ENCODE measurements around the gene SNAP23. TPM values are rescaled to one million over a fixed set of nuclear protein-coding genes. Genes with fewer than 3 reads are reported as not detected.

Gene SNAP23
- total RNA-seq, 4 donors from 2014 or later = 19.9 to 102 (median 70.7) TPM

DNA sequence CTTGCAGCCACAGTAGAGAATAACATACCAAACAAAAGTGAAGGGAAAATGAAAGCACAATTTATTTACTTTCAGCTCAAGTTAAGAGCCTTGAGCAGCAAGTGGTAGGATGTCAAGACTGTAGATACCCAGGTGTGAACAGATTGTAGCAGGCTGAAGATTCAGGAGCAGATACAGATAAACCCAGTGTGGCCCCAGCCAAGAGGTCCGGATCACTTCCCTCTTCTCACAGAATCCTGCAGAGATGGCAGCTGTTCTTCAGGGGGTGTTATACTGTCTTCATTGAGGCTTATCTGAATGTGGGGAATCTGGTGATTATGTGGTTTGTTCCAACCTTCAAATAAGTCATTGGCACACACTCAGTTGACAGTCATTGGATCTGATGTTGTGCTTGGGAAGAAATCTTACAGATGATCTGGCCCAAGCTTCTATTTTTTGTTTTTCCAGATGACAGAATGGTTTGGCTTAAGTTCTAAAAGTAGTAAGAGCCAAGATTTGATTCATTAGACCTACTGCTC lies 82.1 kb downstream of the SNAP23 start:
- intact Hi-C loops (cut with DNase I; ENCODE audit: low total_unique reads) = no loop called here
- Histone ChIP-seq H3K4me1 (peaks cover 19 to 50% (median 37%) of the 10 kb centered on the region in 4 donors), H3K4me3 (no peak overlapping the region), H3K27me3 (peaks cover 7% of the 10 kb centered on the region), H3K9me3 (no peaks in the 10 kb centered on the region), H3K27ac (peak overlapping the region; percentile 87 to 95 (median 88)), H3K36me3 (no peaks in the 10 kb centered on the region)
- no peak for DNase-seq
- in situ Hi-C loops (cut with MboI; ENCODE audit: low pct_ligation_motif_present in 1 of 4, low pct_unique_long_range_greater_than_20kb in 1 of 4, low sequenced_read_pairs in 3 of 4) = no loop called here
- WGBS, 2 donors (ENCODE audit: low coverage in 1 of 2) = 25 to 67% methylated on average over 1 of the region's 1 CpG
- TF ChIP-seq POLR2AphosphoS5 (IDR thresholded peaks at IDR 0.05) (no peak), POLR2A (IDR thresholded peaks at IDR 0.05) (no peak)

DNA sequence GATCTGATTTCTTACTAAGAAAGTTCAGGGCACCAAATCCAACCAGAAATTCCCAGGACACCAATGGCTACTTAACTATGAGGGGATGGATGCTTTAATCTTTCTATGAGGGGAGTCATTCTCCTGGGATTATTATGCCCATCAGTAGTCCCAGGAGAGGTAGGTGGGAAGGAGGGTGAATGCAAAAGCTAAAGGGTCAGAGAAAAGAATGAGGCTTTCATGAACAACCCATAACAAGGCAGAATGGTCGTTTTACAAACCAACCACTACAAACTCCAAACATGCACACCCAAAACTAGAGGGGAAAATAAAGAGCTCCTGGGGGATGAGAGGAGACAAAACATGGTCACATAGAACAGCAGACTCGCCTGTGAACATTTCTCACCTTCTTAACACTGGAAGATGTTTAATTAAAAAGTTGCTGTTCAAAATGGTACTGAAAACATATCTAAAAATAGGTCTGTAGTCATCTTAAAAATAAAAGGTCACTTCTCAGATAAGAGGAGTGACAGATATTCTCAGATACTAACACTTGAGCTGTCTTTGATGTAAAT lies 83.6 kb downstream of the SNAP23 start:
- no peaks in the 10 kb centered on the region for H3K36me3 ChIP-seq
- intact Hi-C loops (cut with DNase I; ENCODE audit: low total_unique reads) (no loop called here), in situ Hi-C loops (cut with MboI; ENCODE audit: low pct_ligation_motif_present in 1 of 4, low pct_unique_long_range_greater_than_20kb in 1 of 4, low sequenced_read_pairs in 3 of 4) (no loop called here)
- peaks cover 7% of the 10 kb centered on the region for H3K27me3 ChIP-seq
- no peak overlapping the region for H3K27ac ChIP-seq
- DNase-seq = no peak
- TF ChIP-seq POLR2A (IDR thresholded peaks at IDR 0.05) (no peak), EP300 (IDR thresholded peaks at IDR 0.05; ENCODE audit: low read depth) (no peak), POLR2AphosphoS5 (IDR thresholded peaks at IDR 0.05) (no peak)
- TF ChIP-seq, protein P1, sequence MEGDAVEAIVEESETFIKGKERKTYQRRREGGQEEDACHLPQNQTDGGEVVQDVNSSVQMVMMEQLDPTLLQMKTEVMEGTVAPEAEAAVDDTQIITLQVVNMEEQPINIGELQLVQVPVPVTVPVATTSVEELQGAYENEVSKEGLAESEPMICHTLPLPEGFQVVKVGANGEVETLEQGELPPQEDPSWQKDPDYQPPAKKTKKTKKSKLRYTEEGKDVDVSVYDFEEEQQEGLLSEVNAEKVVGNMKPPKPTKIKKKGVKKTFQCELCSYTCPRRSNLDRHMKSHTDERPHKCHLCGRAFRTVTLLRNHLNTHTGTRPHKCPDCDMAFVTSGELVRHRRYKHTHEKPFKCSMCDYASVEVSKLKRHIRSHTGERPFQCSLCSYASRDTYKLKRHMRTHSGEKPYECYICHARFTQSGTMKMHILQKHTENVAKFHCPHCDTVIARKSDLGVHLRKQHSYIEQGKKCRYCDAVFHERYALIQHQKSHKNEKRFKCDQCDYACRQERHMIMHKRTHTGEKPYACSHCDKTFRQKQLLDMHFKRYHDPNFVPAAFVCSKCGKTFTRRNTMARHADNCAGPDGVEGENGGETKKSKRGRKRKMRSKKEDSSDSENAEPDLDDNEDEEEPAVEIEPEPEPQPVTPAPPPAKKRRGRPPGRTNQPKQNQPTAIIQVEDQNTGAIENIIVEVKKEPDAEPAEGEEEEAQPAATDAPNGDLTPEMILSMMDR (IDR thresholded peaks at IDR 0.05) = no peak
- no peak overlapping the region for H3K4me3 ChIP-seq
- peaks cover 21 to 55% (median 41%) of the 10 kb centered on the region in 4 donors for H3K4me1 ChIP-seq
- WGBS, 2 donors (ENCODE audit: low coverage in 1 of 2) = 79 to 87% methylated on average over 2 of the region's 2 CpGs
- no peaks in the 10 kb centered on the region for H3K9me3 ChIP-seq

DNA sequence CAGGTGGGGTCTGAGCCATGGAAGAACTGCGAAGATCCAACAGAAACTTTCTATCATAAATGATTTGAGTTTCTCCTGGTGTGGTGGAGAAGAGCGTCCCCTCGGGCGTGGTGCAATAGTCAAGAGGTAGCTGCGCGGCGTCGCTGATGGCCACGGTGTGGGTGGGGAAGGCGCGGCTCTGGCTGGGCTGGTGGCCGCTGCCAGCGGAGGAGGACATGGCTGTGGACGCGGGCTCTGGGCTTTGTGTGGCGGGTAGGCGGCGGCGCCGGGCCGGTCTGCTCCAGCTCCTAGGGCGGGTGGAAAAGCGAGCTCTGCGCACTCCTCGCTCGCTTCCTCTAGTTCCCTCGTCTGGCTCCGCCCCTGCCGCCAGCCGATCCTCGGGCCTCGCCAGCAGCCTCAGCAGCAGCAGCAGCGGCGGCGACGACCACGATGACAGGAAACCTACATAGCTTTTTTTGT lies 85.9 kb downstream of the SNAP23 start:
- in situ Hi-C loops (cut with MboI; ENCODE audit: low pct_ligation_motif_present in 1 of 4, low pct_unique_long_range_greater_than_20kb in 1 of 4, low sequenced_read_pairs in 3 of 4) (no loop called here), intact Hi-C loops (cut with DNase I; ENCODE audit: low total_unique reads) (no loop called here)
- Histone ChIP-seq H3K4me3 (peak overlapping the region; percentile 17 to 46 (median 28)), H3K27ac (peak overlapping the region; percentile 71 to 81 (median 76)), H3K4me1 (peaks cover 21 to 50% (median 36%) of the 10 kb centered on the region in 4 donors), H3K9me3 (no peaks in the 10 kb centered on the region), H3K27me3 (peaks cover 2% of the 10 kb centered on the region), H3K36me3 (no peaks in the 10 kb centered on the region)
- TF ChIP-seq EP300 (IDR thresholded peaks at IDR 0.05; ENCODE audit: low read depth) (no peak), POLR2AphosphoS5 (IDR thresholded peaks at IDR 0.05) (peak in 2 of 3 donors; percentile 53 to 64), POLR2A (IDR thresholded peaks at IDR 0.05) (peak; percentile 43)
- WGBS, 2 donors (ENCODE audit: low coverage in 1 of 2) = 0% methylated on average over 9 to 37 of the region's 37 CpGs
- DNase-seq = peak; percentile 88

Other genes with a start within 250 kb of the SNAP23 start
- gene GANC, start 222.4 kb upstream of the SNAP23 start, total RNA-seq = 100 to 1,000 TPM in 1 of 4 donors, 10 to 100 TPM in 3; 36.6 to 143 (median 54.8) TPM
- 100 to 1,000 TPM in 3 of 4 donors, 10 to 100 TPM in 1; 93.1 to 110 (median 107) TPM for gene TMEM87A, start 222.2 kb upstream of the SNAP23 start, total RNA-seq
- 10 to 100 TPM; 17.0 to 35.2 (median 19.3) TPM for gene CAPN3, start 136.1 kb upstream of the SNAP23 start, total RNA-seq
- 10 to 100 TPM; 44.2 to 60.6 (median 50.0) TPM for gene ZNF106, start 4.5 kb upstream of the SNAP23 start, total RNA-seq
- 10 to 100 TPM; 12.3 to 42.4 (median 28.7) TPM for gene LRRC57, start 53.2 kb downstream of the SNAP23 start, total RNA-seq
- 10 to 100 TPM; 10.6 to 27.5 (median 13.6) TPM for gene HAUS2, start 53.2 kb downstream of the SNAP23 start, total RNA-seq
- 10 to 100 TPM; 11.1 to 52.5 (median 22.4) TPM for gene STARD9, start 80.0 kb downstream of the SNAP23 start, total RNA-seq
- gene CDAN1, start 241.5 kb downstream of the SNAP23 start, total RNA-seq = 10 to 100 TPM; 10.0 to 37.0 (median 13.6) TPM

Measured in transverse colon (tissue), 4 donors.